ENCODE measurements around the gene ABHD16A.
A peak's percentile ranks its signal among the peaks of the same experiment; 100 is the strongest.

ABHD16A gene

GRCh38 chr6:31730631-31731086 is 27.5 kb upstream of the ABHD16A start:
- no peak for DNase-seq

- DNase-seq = peak; percentile 80
Observed at GRCh38 chr6:31729979-31730630, 27.0 kb upstream of the ABHD16A start.

DNA sequence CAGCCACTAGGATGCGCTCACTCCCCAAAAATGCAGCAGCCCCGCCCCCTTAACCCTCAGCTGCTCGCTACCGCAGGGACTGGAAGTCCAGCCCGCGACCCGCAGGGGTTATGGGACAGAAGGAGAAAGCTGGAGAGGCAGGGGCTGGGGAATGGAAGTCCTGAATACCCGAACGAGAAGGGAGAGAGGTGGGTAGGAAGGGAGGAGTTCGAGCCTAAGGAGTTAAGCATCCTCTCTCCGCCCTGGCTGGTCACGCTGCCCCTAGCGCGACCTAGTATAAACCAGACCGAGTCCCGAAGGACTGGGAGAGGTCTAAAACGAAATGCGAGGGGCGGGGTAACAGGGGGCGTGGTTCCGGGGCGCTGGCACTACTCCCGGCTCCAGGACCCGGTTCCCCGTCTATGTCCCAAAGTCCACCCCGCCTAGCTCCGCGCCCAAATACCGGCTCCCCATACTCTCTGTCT is 26.4 kb upstream of the ABHD16A start:
- DNase-seq = peak; percentile 83

DNA sequence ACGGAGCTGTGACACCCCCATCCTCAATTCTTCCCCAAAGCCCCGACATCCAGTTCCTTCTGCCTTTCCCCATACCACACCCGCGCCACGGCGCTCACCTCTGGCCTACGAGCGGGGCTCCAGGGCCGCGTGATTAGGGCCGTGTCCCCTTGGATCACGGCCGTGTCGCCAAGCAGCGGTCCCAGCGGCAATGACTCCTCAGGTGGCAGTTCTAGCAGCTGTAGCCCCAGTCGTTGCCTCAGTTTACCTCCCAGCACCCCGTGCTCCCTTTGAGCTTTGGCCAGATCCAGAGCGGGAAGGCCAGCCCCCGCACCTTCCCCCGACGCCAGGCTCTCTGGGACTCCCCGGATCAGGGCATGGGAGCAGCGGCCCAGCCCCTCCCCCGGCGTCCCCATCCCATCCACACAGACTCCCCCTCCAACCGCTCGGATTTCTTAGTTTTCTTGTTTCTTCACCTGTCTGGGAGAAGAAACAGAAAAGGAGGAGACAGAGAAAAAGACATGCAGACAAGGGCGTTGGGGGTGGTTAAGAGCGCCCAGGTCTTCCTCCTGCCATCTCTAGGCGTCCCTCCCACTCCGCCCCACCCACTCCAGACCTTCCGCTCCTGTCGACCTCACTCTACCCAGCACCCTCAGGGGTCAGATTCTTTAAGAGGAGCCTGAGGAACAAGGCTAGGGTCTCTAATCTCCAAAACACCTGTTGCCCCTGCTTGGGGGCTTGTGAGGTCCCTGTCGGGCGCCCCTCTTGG is 25.8 kb upstream of the ABHD16A start, which contains the start of gene DDAH2:
Gene DDAH2, minus strand, starts transcription at position 533 of the 748 bp plus-strand sequence. Its CDS starts 138 bp downstream, at position 395.
- no peak for DNase-seq

- DNase-seq = no peak
Observed at GRCh38 chr6:31727717-31728671, 24.9 kb upstream of the ABHD16A start.

DNA sequence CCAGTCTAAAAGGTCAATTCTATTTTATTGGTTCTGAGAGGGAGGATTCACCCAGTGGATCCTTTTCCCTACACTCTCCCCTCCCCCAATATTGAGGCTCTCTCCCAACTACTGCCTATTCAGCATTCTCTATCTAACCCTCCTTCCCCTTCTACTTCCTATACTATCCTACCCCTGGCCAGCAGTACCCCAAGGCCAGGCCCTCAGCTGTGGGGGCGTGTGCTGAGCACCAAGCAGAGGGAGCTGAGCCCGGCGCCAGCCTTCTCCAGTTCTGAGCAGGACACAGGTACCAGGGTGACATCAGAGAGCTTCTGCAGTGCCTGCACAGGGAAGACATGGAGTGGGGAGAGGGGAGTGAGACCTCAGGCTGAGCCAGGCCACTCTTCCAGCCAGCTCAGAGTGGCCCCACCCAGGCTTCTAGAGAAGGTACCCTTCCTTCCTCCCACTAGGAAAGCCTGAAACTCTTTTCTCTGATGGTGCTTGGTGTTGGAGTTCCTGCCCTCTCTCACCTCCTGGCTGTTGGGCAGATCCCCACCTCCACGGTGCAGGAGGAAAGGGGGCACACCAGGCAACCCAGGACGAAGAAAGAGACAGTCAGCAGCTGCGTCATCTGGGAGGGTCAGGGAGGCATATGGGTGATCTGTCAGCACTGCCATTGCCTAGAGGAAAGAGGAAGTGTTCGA is 24.1 kb upstream of the ABHD16A start:
- DNase-seq = no peak

DNA sequence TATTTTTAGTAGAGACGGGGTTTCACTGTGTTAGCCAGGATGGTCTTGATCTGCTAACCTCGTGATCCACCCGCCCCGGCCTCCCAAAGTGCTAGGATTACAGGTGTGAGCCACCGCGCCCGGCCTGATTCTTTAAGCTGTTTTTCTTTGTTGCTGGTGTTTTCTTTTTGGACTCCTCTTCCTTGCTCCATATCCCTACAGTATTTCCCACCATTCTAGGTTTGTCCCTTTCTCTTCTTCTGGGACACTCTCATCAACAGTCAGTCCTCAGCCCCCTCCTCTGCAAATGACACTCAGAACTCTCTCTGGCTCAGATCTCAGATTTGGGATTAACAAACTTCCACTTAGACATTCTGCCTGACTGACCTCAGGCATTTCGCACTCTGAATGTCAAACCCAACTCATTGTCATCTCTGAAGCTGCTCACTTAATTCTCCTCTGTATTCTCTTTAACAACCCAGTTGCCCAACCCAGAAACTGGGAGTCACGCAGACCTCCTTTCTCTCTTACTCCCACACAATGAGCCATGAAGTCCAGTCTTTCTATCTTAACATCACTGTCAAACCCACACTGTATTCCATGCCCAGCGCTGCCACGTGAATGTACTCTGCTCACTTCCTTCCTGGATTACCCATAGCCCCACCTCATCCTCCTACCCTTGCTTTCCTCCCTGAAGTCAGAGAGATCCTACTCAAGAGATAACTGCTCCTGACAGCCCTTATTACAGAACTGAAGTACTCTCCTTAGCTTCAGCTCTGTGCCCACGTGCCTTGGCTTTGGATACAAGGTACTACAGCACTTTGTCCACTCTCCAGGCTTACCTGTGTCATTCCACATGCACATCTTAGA is 22.6 kb upstream of the ABHD16A start:
- DNase-seq = no peak

- no peak for DNase-seq
Observed at GRCh38 chr6:31723980-31724691, 21.0 kb upstream of the ABHD16A start.

GRCh38 chr6:31723245-31723979 is 20.3 kb upstream of the ABHD16A start, which contains the start of gene MPIG6B:
TSS of gene MPIG6B (plus strand) at chr6:31723373. CDS start at chr6:31723384, 11 bp downstream.
- DNase-seq = no peak

DNA sequence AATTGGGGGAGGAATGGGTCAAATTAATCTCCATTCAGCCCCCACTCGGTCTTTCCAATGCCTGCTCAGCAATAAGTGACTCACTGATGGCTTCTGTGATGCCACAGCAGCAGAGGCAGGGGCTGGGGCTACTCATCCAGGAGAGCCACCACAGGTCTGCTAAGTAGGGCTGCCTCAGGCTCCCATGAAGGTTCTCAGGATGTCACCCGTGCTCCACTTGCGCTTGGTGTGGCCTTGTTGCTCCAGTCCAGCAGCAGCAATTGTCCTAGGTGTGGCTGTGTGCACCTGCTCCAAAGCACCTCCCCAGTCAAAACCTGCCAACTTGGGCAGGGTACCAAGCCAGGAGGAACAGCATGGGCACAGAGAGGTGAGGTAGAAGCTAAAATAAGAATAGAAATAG is 19.0 kb upstream of the ABHD16A start:
- DNase-seq = no peak

DNA sequence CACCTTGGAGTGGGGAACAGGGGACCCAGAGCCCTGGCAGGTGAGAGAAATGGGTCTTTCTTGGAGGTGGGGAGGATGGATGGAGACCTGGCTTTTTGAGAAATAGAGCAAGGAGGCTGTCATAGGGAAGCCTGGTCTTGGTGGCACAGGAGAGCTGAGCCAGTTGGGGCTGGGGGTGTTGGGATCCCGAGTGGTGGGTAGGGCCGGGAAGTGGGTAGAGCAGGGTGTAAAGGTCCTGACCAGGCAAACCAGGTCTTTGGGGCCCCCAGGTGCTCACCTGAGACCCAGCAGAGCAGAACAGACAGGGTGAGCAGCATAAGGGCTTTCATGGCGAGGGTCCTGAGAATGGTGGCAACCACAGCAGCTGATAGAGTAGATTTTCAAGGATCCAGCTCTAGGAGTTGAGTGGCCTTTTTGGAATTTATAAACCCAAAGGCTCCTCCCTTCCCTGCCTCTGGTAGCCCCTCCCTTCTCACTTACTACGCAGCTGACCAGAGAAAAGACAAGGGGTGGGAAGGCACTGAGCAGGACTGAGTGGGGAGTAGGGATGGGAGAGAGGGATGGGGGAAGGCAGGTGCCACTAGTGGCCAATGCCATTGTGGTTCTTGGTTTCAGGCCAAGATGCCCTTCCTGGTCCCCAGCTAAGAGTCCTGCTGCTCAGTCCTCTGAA is 18.4 kb upstream of the ABHD16A start, which contains the start of gene LY6G6C:
Gene LY6G6C, minus strand, starts transcription at position 396 of the 670 bp plus-strand sequence. Its CDS starts 67 bp downstream, at position 329.
- no peak for DNase-seq

GRCh38 chr6:31720196-31720770 is 17.2 kb upstream of the ABHD16A start:
- no peak for DNase-seq

DNA sequence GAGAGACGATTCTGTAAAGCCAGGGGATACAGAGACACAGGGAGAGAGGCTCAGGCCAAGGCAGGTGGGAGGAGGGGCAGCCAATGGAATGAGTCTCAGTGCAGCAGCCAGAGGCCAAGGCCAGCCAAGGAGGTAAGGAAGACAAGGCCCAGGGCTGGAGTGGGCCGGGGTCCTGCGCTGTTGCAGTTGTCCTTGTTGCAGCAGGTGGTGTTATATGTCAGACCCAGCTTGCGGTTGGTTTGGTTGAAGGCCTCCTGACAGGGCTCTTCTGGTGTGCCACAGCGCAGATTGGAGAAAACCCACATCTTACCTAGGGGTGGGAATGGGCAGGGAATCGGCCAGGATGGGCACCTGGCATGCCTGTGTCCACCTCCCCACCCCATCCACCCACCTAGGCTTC is 15.9 kb upstream of the ABHD16A start:
- no peak for DNase-seq

DNA sequence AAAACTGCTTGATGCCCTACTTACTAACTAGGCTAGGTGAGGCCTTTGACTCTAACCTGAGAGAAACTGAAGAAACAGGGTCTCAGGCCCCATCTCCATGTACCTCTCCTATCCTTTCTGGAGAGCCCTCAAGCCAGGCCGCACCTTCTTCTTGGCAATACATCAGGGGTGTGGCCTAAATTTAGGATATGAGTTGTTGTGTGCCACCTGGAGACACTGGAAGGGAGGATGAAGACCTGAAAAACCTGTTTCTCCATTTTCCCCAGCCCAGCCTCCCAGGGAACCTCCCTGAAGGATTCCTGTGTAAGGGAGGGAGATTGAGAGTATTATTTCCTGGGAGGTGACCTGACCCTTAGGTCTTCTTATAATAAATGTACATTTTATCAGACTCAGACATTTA is 15.1 kb upstream of the ABHD16A start:
- no peak for DNase-seq

- DNase-seq = no peak
Observed at GRCh38 chr6:31717499-31718222, 14.5 kb upstream of the ABHD16A start.

DNA sequence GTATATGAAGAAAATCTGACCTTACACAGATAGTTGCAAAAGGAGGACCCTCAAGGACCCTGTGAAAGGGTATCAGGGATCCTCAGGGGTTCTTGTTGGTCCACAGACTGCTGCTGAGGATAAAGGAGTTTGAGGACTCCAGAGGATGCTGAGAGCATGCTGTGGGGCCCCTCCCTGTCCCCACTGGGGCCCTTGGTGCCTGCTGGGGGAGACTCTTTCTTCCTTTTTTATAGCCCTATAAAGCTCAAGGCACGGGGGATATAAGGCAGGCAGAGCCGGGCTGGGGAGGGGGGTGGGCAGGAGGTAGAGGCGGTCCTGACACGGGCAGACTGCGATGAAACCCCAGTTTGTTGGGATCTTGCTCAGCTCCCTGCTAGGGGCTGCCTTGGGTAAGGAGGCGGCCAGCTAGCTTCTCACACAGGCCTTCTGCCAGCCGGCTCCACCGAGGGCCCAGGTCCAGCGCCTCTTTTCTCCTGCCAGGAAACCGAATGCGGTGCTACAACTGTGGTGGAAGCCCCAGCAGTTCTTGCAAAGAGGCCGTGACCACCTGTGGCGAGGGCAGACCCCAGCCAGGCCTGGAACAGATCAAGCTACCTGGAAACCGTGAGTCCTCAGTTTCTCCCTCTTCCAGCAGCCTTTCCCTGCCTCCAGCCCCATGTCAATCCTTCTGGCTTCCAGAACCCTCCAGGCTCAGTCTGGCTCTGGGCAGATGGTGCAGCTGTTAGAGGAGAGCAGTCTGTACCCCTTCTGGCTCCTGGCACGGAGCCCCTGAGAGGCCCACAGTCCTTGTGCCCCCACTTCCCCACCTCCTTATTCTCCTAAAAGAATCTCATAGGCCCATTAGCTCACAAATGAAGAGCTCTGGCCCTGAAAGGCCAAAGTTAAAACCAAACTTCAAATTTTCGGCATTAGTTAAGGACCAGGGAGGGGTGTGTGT is 12.2 kb upstream of the ABHD16A start, which contains the start of gene LY6G6D:
Gene LY6G6D, plus strand, starts transcription at position 327 of the 937 bp plus-strand sequence. Its CDS starts 8 bp downstream, at position 335.
- DNase-seq = no peak

Data from amniotic stem cell (primary cell).